Progenitor cell of endocrine pancreas (in vitro differentiated cells): ENCODE data around the gene UBE3C. TPM values are rescaled to one million over a fixed set of nuclear protein-coding genes. Genes with fewer than 3 reads are reported as not detected.

Experiments used
- DNase-seq: peaks from one replicate; pipeline ENCODE4 v3.0.0; 2021; ENCODE audit warnings: low spot score; ENCODE audit not compliant: unreplicated experiment
- H3K27ac Mint-ChIP-seq: 2 replicates; pipeline ENCODE4 v1.8.0; 2021; ENCODE audit warnings: mild to moderate bottlenecking, moderate library complexity, mixed read lengths
- H3K27me3 Mint-ChIP-seq: 2 replicates; pipeline ENCODE4 v1.8.0; 2021; ENCODE audit warnings: mixed read lengths
- H3K36me3 Mint-ChIP-seq: 2 replicates; pipeline ENCODE4 v1.8.0; 2022; ENCODE audit warnings: mixed read lengths; ENCODE audit not compliant: insufficient read depth
- H3K4me1 Mint-ChIP-seq: 2 replicates; pipeline ENCODE4 v1.8.0; 2021; ENCODE audit warnings: low read depth, mixed read lengths
- H3K4me3 Mint-ChIP-seq: 2 replicates; pipeline ENCODE4 v1.8.0; 2021; ENCODE audit warnings: low read depth, mild to moderate bottlenecking, moderate library complexity, mixed read lengths
- H3K9me3 Mint-ChIP-seq: 2 replicates; pipeline ENCODE4 v1.8.0; 2021; ENCODE audit warnings: low read depth, mixed read lengths
- total RNA-seq: library from RNA; stranded (reverse); gene quantifications from 2 replicates; pipeline ENCODE4 v1.2.1, GENCODE V29; 2021
- TF ChIP-seq, protein P1 (sequence below): fragments of 200-600 bp; sonication (generic); IDR thresholded peaks from one replicate; pipeline ENCODE4 v1.5.0; 2021; ENCODE audit warnings: antibody characterized with exemption, mild to moderate bottlenecking; ENCODE audit not compliant: unreplicated experiment

Gene UBE3C
- total RNA-seq, 1 donor from 2014 or later, result 62.5 TPM

DNA sequence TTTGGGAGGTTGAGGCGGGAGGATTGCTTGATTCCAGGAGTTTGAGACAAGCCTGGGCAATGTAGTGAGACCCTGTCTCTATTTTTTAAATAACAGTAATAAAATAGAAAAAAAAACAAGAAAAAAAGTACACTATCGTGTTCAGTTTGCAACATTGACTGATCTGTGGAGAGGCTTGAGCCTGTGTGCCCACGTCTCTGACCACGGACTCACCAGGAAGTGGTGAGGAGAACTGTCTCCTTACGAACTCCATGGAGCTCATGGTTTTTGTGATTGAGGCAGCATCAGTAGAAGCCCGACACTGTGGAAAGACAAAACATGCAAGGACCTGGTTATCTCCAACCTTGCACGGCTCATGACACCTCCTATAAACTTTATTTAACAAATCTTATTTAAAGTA, 174.2 kb downstream of the UBE3C start:
- H3K9me3 Mint-ChIP-seq, result no peaks in the 10 kb centered on the region
- TF ChIP-seq, protein P1, sequence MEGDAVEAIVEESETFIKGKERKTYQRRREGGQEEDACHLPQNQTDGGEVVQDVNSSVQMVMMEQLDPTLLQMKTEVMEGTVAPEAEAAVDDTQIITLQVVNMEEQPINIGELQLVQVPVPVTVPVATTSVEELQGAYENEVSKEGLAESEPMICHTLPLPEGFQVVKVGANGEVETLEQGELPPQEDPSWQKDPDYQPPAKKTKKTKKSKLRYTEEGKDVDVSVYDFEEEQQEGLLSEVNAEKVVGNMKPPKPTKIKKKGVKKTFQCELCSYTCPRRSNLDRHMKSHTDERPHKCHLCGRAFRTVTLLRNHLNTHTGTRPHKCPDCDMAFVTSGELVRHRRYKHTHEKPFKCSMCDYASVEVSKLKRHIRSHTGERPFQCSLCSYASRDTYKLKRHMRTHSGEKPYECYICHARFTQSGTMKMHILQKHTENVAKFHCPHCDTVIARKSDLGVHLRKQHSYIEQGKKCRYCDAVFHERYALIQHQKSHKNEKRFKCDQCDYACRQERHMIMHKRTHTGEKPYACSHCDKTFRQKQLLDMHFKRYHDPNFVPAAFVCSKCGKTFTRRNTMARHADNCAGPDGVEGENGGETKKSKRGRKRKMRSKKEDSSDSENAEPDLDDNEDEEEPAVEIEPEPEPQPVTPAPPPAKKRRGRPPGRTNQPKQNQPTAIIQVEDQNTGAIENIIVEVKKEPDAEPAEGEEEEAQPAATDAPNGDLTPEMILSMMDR, result no peak
- no peak overlapping the region for H3K4me3 Mint-ChIP-seq

DNA sequence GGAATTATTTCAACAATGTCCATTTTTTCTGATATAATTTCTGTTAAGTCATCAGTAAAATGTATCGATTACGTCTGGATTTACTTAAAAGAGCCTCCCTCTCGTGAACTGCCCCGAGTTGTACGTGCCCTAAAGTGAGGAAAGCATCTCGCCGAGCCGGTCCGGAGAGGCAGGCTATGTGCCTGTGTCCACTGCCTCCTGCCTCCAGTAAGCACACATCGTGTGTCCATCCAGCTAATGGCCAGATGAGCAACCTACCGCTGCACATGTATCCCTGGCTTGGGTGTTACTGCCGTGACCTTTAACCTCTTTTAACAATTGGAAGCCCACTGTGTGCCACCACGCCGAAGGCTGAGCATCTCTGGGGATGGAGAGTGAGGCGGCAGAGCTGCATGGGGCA, 174.9 kb downstream of the UBE3C start:
- no peak for DNase-seq
- H3K27me3 Mint-ChIP-seq, result peaks cover 4% of the 10 kb centered on the region
- H3K4me1 Mint-ChIP-seq, result peaks cover 9% of the 10 kb centered on the region
- no peaks in the 10 kb centered on the region for H3K9me3 Mint-ChIP-seq
- TF ChIP-seq, protein P1, result no peak
- H3K4me3 Mint-ChIP-seq, result no peak overlapping the region
- H3K36me3 Mint-ChIP-seq, result no peaks in the 10 kb centered on the region
- H3K27ac Mint-ChIP-seq, result no peak overlapping the region

More for the DNA sequence above, 174.2 kb downstream of the UBE3C start:
- peaks cover 4% of the 10 kb centered on the region for H3K27me3 Mint-ChIP-seq
- no peak for DNase-seq
- no peaks in the 10 kb centered on the region for H3K36me3 Mint-ChIP-seq
- no peak overlapping the region for H3K27ac Mint-ChIP-seq
- H3K4me1 Mint-ChIP-seq, result peaks cover 9% of the 10 kb centered on the region

DNA sequence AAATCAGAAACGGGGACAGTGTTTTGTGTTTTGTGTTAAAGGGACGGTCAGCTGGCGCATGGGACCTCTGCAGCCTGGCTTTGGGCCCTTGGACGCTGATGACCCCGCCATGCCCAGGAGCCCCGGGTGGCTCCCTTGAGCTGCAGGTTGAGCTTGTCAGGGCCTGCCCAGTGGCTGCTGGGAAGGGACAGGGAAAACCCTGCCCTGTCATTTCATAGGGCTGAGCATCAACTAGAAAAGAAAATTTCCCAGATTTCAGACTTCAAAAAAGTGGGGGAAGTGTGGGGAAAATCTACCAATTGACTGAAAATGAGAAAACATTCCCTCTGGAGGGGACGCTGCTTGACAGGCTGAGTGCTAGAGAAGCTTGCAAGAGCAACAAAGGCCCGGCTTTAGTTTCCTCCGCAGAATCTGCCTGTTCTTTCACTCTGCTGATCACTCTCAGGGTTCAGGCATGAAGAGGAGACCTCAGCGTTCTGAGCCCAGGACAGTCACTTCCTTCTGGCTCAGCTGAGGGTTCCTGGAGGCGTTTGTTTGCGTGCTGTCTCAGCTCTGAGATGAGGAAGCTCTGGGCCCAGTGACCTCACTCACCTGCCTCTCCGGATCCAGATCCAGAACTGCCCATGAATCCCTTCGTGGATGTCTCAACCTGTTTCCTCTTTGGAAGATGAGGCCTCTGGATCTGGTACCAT, 179.4 kb downstream of the UBE3C start:
- Mint-ChIP-seq H3K4me1 (no peaks in the 10 kb centered on the region), H3K36me3 (no peaks in the 10 kb centered on the region), H3K27me3 (no peaks in the 10 kb centered on the region), H3K27ac (no peak overlapping the region), H3K4me3 (no peak overlapping the region), H3K9me3 (no peaks in the 10 kb centered on the region)
- TF ChIP-seq, protein P1, result no peak
- no peak for DNase-seq

Other genes starting within 250 kb of the UBE3C start
- gene LMBR1, start 245.7 kb upstream of the UBE3C start, total RNA-seq, result 89.1 and 95.7 TPM in 2 replicates
- 33.6 and 34.4 TPM in 2 replicates for gene NOM1, start 189.2 kb upstream of the UBE3C start, total RNA-seq
- 86.5 and 103 TPM in 2 replicates for gene MNX1, start 128.3 kb upstream of the UBE3C start, total RNA-seq
- gene DNAJB6, start 198.1 kb downstream of the UBE3C start, total RNA-seq, result 117 and 119 TPM in 2 replicates